HFFc6 (cell line): ENCODE data around the gene NFAT5. TPM values are rescaled to one million over a fixed set of nuclear protein-coding genes. Genes with fewer than 3 reads are reported as not detected.
"Not testable (repeated sequence)": the region's sequence is repeated elsewhere in the genome, so short reads cannot be mapped to it uniquely, and the experiment has no call there.

Source experiments
- DNase-seq: peaks from one replicate; pipeline ENCODE4 v3.0.0-alpha.2; 2018
- H3K27ac Mint-ChIP-seq: 2 replicates; pipeline ENCODE4 v1.8.0; 2020; ENCODE audit warnings: mild to moderate bottlenecking, mixed read lengths
- H3K27me3 Mint-ChIP-seq: 2 replicates; pipeline ENCODE4 v1.8.0; 2021; ENCODE audit warnings: mild to moderate bottlenecking, moderate library complexity, mixed read lengths; ENCODE audit not compliant: insufficient read depth
- H3K36me3 Mint-ChIP-seq: 2 replicates; pipeline ENCODE4 v1.8.0; 2021; ENCODE audit warnings: low read depth, mixed read lengths
- H3K4me1 Mint-ChIP-seq: 2 replicates; pipeline ENCODE4 v1.8.0; 2020; ENCODE audit warnings: low read depth, mixed read lengths
- H3K4me3 Mint-ChIP-seq: 2 replicates; pipeline ENCODE4 v1.8.0; 2020; ENCODE audit warnings: mild to moderate bottlenecking, moderate library complexity, mixed read lengths
- H3K9me3 Mint-ChIP-seq: 2 replicates; pipeline ENCODE4 v1.8.0; 2020; ENCODE audit warnings: mild to moderate bottlenecking, mixed read lengths
- CTCF ChIP-seq: fragments of 200-600 bp; sonication (generic); IDR thresholded peaks from 2 replicates; pipeline ENCODE4 v1.5.0; 2021; ENCODE audit warnings: antibody characterized with exemption, mild to moderate bottlenecking
- total RNA-seq, 6 experiments: library from RNA; stranded (reverse); fragmentation: NEBNext Ultra II Directional; extraction: Animal tissue kit (Norgen Biotek cat#: 25700); gene quantifications; 2 replicates in 1 of 6; 3 replicates in 5 of 6; pipeline ENCODE4 v1.2.3, GENCODE V29; 2021

Gene NFAT5
- total RNA-seq, 6 experiments from 2014 or later = 52.0 to 114 (median 63.7) TPM

- H3K9me3 Mint-ChIP-seq = peaks cover 35% of the 10 kb centered on the region
- H3K27me3 Mint-ChIP-seq = peaks cover 49% of the 10 kb centered on the region
- peak overlapping the region; percentile 100 for H3K27ac Mint-ChIP-seq
- H3K36me3 Mint-ChIP-seq = peaks cover 40% of the 10 kb centered on the region
- peaks cover 48% of the 10 kb centered on the region for H3K4me1 Mint-ChIP-seq
- DNase-seq = no peak
- peak overlapping the region; percentile 52; the same call in 1 of the 2 replicates for H3K4me3 Mint-ChIP-seq
- no peak for TF ChIP-seq CTCF
Measured at GRCh38 chr16:69727916-69728270, 162.1 kb downstream of the NFAT5 start.

- DNase-seq, H3K4me3 Mint-ChIP-seq: not testable (repeated sequence)
- peaks cover 29% of the 10 kb centered on the region for H3K36me3 Mint-ChIP-seq
- H3K27me3 Mint-ChIP-seq = peaks cover 44% of the 10 kb centered on the region
- peaks cover 31% of the 10 kb centered on the region for H3K9me3 Mint-ChIP-seq
- peak overlapping the region; percentile 53; the same call in 1 of the 2 replicates for H3K27ac Mint-ChIP-seq
- peaks cover 37% of the 10 kb centered on the region for H3K4me1 Mint-ChIP-seq
Measured at GRCh38 chr16:69729030-69729429, 163.3 kb downstream of the NFAT5 start.

GRCh38 chr16:69731280-69731679 is 165.5 kb downstream of the NFAT5 start:
- H3K4me1 Mint-ChIP-seq = peaks cover 18% of the 10 kb centered on the region
- H3K4me3 Mint-ChIP-seq, DNase-seq, H3K27ac Mint-ChIP-seq: not testable (repeated sequence)
- H3K36me3 Mint-ChIP-seq = peaks cover 10% of the 10 kb centered on the region
- H3K9me3 Mint-ChIP-seq = peaks cover 14% of the 10 kb centered on the region
- peaks cover 31% of the 10 kb centered on the region for H3K27me3 Mint-ChIP-seq

- no peak for TF ChIP-seq CTCF
- Mint-ChIP-seq H3K4me3 (no peak overlapping the region), H3K27ac (no peak overlapping the region), H3K9me3 (peaks cover 6% of the 10 kb centered on the region), H3K27me3 (peaks cover 25% of the 10 kb centered on the region), H3K36me3 (peaks cover 6% of the 10 kb centered on the region), H3K4me1 (peaks cover 10% of the 10 kb centered on the region)
- no peak for DNase-seq
Measured at GRCh38 chr16:69732101-69732500, 166.3 kb downstream of the NFAT5 start.

- Mint-ChIP-seq H3K9me3 (no peaks in the 10 kb centered on the region), H3K27ac (peak overlapping the region; percentile 43; the same call in 1 of the 2 replicates), H3K27me3 (peaks cover 10% of the 10 kb centered on the region), H3K4me1 (peaks cover 18% of the 10 kb centered on the region), H3K4me3 (no peak overlapping the region; the same call in 1 of the 2 replicates), H3K36me3 (peaks cover 40% of the 10 kb centered on the region)
- no peak for TF ChIP-seq CTCF
- peak; percentile 39 for DNase-seq
Measured at GRCh38 chr16:69741519-69741918, 175.8 kb downstream of the NFAT5 start.

GRCh38 chr16:69741951-69742904 is 176.5 kb downstream of the NFAT5 start:
- DNase-seq = peak; percentile 33
- H3K27me3 Mint-ChIP-seq = peaks cover 8% of the 10 kb centered on the region
- peaks cover 18% of the 10 kb centered on the region for H3K4me1 Mint-ChIP-seq
- H3K9me3 Mint-ChIP-seq = no peaks in the 10 kb centered on the region
- H3K4me3 Mint-ChIP-seq = peak overlapping the region; percentile 34; the same call in 1 of the 2 replicates
- peaks cover 42% of the 10 kb centered on the region for H3K36me3 Mint-ChIP-seq
- H3K27ac Mint-ChIP-seq = peak overlapping the region; percentile 43
- TF ChIP-seq CTCF = no peak
